Measurements from ENCODE around the gene GPATCH2.

DNA sequence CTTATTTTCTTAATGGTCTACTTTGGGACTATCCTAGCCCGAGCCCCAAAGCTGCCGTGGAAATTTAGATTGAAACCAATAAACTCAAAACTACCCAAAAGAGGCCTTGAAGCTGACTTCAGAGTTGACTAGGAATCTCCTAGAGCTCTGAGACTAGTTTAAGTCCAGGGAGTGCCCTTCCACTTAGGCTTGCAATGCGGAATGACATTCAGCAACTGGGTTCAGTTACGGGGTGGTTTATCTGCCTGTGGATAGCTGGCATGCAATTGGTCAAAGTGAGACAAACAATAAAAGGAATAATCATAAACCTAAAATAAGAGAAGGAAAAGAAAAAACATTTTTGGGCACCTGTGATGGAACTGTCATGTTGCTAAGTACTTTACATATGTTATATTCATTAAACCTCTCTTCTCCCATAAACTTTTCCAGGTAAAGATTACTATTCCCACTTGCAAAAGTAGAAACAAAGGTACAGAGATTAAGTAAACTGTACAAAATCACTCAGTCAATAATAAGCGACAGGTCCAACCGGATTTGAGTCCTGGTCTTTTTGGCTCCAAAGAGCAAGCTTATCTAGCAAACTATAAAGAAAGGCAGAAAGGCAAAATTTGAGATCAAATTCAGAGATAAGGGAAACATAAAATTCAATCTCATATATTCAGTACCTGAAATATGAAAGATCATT lies 56.5 kb downstream of the GPATCH2 start:
- TF ChIP-seq, protein P1, sequence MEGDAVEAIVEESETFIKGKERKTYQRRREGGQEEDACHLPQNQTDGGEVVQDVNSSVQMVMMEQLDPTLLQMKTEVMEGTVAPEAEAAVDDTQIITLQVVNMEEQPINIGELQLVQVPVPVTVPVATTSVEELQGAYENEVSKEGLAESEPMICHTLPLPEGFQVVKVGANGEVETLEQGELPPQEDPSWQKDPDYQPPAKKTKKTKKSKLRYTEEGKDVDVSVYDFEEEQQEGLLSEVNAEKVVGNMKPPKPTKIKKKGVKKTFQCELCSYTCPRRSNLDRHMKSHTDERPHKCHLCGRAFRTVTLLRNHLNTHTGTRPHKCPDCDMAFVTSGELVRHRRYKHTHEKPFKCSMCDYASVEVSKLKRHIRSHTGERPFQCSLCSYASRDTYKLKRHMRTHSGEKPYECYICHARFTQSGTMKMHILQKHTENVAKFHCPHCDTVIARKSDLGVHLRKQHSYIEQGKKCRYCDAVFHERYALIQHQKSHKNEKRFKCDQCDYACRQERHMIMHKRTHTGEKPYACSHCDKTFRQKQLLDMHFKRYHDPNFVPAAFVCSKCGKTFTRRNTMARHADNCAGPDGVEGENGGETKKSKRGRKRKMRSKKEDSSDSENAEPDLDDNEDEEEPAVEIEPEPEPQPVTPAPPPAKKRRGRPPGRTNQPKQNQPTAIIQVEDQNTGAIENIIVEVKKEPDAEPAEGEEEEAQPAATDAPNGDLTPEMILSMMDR (IDR thresholded peaks at IDR 0.05 in 2 of 3, conservative IDR thresholded peaks at IDR 0.05 in 1 of 3; ENCODE audit: borderline replicate concordance in 1 of 3, insufficient read depth in 1 of 3, low read depth in 2 of 3, low read length in 2 of 3): no peak
- no peak for TF ChIP-seq POLR2A (IDR thresholded peaks at IDR 0.05; ENCODE audit: borderline replicate concordance, extremely low read depth, insufficient read depth, insufficient read length)
- TF ChIP-seq EGR1 (IDR thresholded peaks at IDR 0.05; ENCODE audit: low read depth): no peak
